Breast epithelium (tissue), 4 donors: ENCODE data around the gene CLCN1. TPM values are rescaled to one million over a fixed set of nuclear protein-coding genes. Genes with fewer than 3 reads are reported as not detected.

Experiments
- DNase-seq, 2 donors: peaks; one replicate each; pipeline ENCODE4 v3.0.0-alpha.2; 2019; ENCODE audit warnings: low spot score in 2 of 2
- H3K27ac ChIP-seq, 2 donors: fragments of 200-600 bp; sonication (generic) in 1 of 2; one replicate each; pipeline ENCODE4 v1.5.1; 2016 to 2019; ENCODE audit warnings: mild to moderate bottlenecking in 1 of 2
- H3K27me3 ChIP-seq, 2 donors: fragments of 200-600 bp; sonication (generic) in 1 of 2; one replicate each; pipeline versions ENCODE4 v1.5.1 to v1.6.0; 2017 to 2019; ENCODE audit warnings: control low read depth in 1 of 2, mild to moderate bottlenecking in 1 of 2
- H3K36me3 ChIP-seq: fragments of 200-600 bp; one replicate; pipeline ENCODE4 v1.5.1; 2019
- H3K4me1 ChIP-seq, 2 donors: fragments of 200-600 bp; sonication (generic); one replicate each; pipeline ENCODE4 v1.5.1; 2016 to 2019; ENCODE audit warnings: control low read depth in 1 of 2
- H3K4me3 ChIP-seq, 3 donors: fragments of 200-600 bp; sonication (generic); 1 replicate in 2 of 3; 2 replicates in 1 of 3; pipeline ENCODE4 v1.5.1; 2016 to 2019; ENCODE audit warnings: mild to moderate bottlenecking in 3 of 3, moderate library complexity in 2 of 3
- H3K9me3 ChIP-seq, 2 donors: fragments of 200-600 bp; sonication (generic) in 1 of 2; one replicate each; pipeline ENCODE4 v1.5.1; 2016 to 2019; ENCODE audit warnings: control low read depth in 1 of 2
- POLR2A ChIP-seq: fragments of 450-650 bp; IDR thresholded peaks from one replicate; pipeline ENCODE4 v1.6.1; 2016; ENCODE audit warnings: antibody characterized with exemption, mild to moderate bottlenecking, moderate library complexity
- POLR2AphosphoS5 ChIP-seq, 3 donors: sonication (generic); formaldehyde crosslinking; IDR thresholded peaks; one replicate each; pipeline ENCODE4 v1.6.1; 2017; ENCODE audit warnings: antibody characterized with exemption in 3 of 3
- intact Hi-C: fragments of 100-400 bp; cut with DNase I; formaldehyde crosslinking; loops from one replicate; pipeline ENCODE4 v1.15.1; 2023; ENCODE audit warnings: low total_unique reads
- total RNA-seq, 3 donors: library from RNA; depleted of rRNA; stranded (reverse); fragments of >200 nt; gene quantifications; one replicate each; pipeline ENCODE4 v1.1.0, GENCODE V29; 2016
- TF ChIP-seq, protein P1 (sequence below), 3 donors: fragments of 450-650 bp; IDR thresholded peaks; one replicate each; pipeline ENCODE4 v1.5.1; 2016 to 2017; ENCODE audit warnings: antibody characterized with exemption in 3 of 3, mild to moderate bottlenecking in 3 of 3, moderate library complexity in 3 of 3

CLCN1 gene
- total RNA-seq, 3 donors from 2014 or later = 0.29 TPM; not detected in 2

DNA sequence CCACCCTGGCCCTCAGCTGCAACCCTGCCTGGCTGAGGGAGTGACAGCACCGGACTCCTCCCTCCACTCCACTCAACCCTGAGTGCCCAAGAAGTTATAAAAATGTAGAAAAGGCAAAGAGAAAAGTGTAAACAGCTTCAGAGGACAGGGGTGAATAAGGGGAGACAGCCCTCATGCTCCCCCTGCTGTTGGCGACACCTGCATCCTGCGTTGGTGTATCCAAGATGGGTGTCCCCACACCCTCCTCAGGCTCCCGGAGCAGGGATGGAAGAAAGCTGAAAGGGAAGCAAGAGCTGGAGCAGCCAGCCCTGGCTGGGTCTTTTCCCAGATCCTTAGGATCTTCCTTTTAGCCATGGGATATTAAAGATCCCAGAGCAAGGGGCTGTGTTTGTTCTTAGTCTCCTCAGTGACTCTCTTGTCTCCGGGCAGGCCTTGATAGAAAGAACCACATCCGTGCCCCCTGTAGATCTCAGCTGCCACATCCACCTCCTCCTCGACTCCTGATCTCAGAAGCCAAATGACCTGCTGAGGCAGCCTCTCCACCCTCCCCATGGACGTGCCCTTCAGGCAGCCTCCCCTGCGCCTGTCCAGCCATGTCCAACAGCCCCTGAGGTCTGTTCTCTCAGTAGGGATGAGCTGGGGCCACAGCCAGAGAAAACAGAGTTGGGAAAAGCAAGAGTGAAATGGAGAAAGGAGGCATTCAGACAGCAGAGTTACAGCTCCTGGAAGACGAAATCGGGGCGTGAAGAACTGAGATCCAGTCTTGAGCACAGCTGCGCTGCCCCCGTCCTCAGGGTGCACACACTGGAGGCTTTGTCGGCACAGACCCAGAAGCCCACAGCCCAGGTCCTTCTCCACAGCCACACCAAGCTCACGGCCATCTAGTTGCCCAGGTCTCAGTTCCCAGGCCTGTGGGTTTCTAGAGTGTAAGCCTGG, 39.8 kb downstream of the CLCN1 start:
- H3K36me3 ChIP-seq = no peaks in the 10 kb centered on the region
- no peak overlapping the region for H3K4me3 ChIP-seq
- no peaks in the 10 kb centered on the region for H3K27me3 ChIP-seq
- TF ChIP-seq, protein P1, sequence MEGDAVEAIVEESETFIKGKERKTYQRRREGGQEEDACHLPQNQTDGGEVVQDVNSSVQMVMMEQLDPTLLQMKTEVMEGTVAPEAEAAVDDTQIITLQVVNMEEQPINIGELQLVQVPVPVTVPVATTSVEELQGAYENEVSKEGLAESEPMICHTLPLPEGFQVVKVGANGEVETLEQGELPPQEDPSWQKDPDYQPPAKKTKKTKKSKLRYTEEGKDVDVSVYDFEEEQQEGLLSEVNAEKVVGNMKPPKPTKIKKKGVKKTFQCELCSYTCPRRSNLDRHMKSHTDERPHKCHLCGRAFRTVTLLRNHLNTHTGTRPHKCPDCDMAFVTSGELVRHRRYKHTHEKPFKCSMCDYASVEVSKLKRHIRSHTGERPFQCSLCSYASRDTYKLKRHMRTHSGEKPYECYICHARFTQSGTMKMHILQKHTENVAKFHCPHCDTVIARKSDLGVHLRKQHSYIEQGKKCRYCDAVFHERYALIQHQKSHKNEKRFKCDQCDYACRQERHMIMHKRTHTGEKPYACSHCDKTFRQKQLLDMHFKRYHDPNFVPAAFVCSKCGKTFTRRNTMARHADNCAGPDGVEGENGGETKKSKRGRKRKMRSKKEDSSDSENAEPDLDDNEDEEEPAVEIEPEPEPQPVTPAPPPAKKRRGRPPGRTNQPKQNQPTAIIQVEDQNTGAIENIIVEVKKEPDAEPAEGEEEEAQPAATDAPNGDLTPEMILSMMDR (IDR thresholded peaks at IDR 0.05) = no peak
- no peak for TF ChIP-seq POLR2AphosphoS5 (IDR thresholded peaks at IDR 0.05)
- no peaks in the 10 kb centered on the region for H3K4me1 ChIP-seq
- intact Hi-C loops = no loop called here
- H3K9me3 ChIP-seq = no peaks in the 10 kb centered on the region
- H3K27ac ChIP-seq = no peak overlapping the region
- DNase-seq = no peak

DNA sequence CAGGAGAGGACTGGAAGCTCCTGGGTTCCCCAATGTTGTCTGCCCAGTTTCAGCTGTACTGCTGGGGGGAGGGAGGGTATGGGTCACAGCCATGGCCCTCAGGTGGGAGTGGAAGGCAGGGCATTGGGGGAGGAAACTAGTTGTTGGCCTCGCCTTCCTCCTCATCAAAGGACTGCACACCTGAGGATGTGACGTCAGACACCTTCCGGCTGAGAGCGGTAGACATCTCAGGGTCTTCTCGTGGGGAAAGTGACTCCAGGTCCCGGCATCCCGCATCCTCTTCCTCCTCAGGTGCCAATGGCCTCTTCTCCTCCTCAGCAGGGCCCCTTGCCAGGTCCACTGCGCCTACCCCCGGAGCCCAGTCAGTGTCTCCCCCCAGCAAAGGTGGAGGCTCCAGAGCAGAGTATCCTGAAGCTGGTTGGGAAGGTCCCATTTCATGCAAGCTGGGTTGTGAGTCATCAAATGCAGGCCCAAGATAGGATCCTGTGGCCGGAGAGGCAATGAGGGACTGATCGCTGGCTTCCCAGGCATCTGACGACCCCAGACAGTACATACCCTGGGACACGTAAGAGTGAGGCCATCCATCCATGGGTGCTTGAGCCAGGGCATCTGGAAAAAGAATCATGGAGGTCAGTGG, 40.6 kb downstream of the CLCN1 start:
- intact Hi-C loops = no loop called here
- Histone ChIP-seq H3K36me3 (no peaks in the 10 kb centered on the region), H3K27me3 (no peaks in the 10 kb centered on the region), H3K9me3 (no peaks in the 10 kb centered on the region), H3K27ac (no peak overlapping the region), H3K4me1 (no peaks in the 10 kb centered on the region), H3K4me3 (no peak overlapping the region)
- no peak for DNase-seq
- no peak for TF ChIP-seq POLR2A
- TF ChIP-seq POLR2AphosphoS5 (IDR thresholded peaks at IDR 0.05) = no peak
- TF ChIP-seq, protein P1 (IDR thresholded peaks at IDR 0.05) = no peak

DNA sequence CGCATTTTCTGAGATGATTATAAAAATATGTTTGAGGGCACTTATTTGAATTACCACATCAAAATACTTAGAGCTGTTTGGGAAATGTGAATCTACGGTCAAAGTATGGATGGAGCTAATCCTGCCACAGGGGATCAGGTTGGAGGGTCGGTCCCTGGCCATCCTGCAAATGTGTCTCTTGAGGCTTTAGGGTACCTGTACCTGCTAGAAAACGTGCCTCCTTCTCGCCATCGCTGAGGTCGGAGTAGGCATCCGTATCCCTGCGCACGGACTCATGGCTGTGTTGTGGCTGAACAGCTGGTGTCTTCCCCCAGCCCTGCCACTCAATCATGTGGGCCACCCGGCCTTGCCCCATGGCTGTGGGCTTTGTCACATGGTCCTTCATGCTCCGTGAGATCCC, 42.7 kb downstream of the CLCN1 start:
- H3K9me3 ChIP-seq = no peaks in the 10 kb centered on the region
- no peaks in the 10 kb centered on the region for H3K4me1 ChIP-seq
- H3K4me3 ChIP-seq = no peak overlapping the region
- H3K36me3 ChIP-seq = no peaks in the 10 kb centered on the region
- H3K27me3 ChIP-seq = peaks cover 0 to 17% of the 10 kb centered on the region in 2 donors
- intact Hi-C loops = no loop called here
- no peak overlapping the region for H3K27ac ChIP-seq
- TF ChIP-seq, protein P1 (IDR thresholded peaks at IDR 0.05) = no peak
- TF ChIP-seq POLR2A (no peak), POLR2AphosphoS5 (IDR thresholded peaks at IDR 0.05) (no peak)
- DNase-seq = no peak

DNA sequence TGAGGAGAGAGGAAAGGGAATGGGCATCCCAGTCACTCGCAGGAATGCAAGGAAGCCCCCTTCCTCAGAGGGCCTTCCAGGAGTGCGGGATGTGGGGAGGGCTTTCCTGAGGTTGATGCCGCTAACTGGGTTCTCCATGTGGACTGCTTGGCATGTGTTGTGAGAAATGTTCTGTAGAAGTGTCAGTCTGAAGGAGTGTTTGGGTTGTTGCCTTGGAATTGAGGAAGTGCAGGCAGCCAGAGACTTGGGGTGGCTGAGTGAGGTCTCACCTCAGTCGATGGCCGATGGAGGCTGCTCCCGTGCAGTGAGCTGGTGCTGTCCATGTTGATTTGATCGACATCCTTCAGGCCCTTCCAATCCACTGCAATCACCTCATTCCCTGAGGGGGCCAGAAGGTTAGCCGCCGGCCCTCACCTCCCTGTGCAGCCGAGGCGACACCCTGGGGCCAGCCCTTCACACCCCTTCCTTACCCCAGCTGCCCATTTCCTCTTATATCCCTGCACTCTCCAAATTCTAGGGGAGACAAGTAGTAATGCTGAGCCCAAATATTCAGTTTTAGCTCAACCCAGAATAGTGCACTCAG, 44.0 kb downstream of the CLCN1 start:
- intact Hi-C loops = no loop called here
- no peak overlapping the region for H3K4me3 ChIP-seq
- H3K27me3 ChIP-seq = peaks cover 0 to 18% of the 10 kb centered on the region in 2 donors
- H3K9me3 ChIP-seq = no peaks in the 10 kb centered on the region
- TF ChIP-seq, protein P1 (IDR thresholded peaks at IDR 0.05) = no peak
- TF ChIP-seq POLR2AphosphoS5 (IDR thresholded peaks at IDR 0.05) (no peak), POLR2A (no peak)
- no peak overlapping the region for H3K27ac ChIP-seq
- H3K4me1 ChIP-seq = no peaks in the 10 kb centered on the region
- no peaks in the 10 kb centered on the region for H3K36me3 ChIP-seq
- DNase-seq = no peak
